Liver (tissue), 3 donors: ENCODE data around the gene ZNF680.

ENCODE experiments used
- CTCF ChIP-seq: fragments of 150-350 bp; IDR thresholded peaks from 2 replicates; pipeline ENCODE4 v1.5.1; 2017; ENCODE audit warnings: improper control_type of control experiment, low read depth, low read length; ENCODE audit not compliant: missing input control
- JUND ChIP-seq, 2 donors: IDR thresholded peaks; 2 replicates each; pipeline ENCODE4 v1.6.1; 2016; ENCODE audit warnings: antibody characterized with exemption in 2 of 2
- RAD21 ChIP-seq, 2 donors: IDR thresholded peaks; 2 replicates each; pipeline ENCODE4 v1.6.1; 2016; ENCODE audit warnings: antibody characterized with exemption in 2 of 2, mild to moderate bottlenecking in 2 of 2
- REST ChIP-seq: IDR thresholded peaks from 2 replicates; pipeline ENCODE4 v1.6.1; 2016; ENCODE audit warnings: antibody characterized with exemption, mild to moderate bottlenecking
- TAF1 ChIP-seq: conservative IDR thresholded peaks from 2 replicates; pipeline ENCODE4 v1.6.1; 2016; ENCODE audit warnings: antibody characterized with exemption, mild to moderate bottlenecking
- ZBTB33 ChIP-seq: IDR thresholded peaks from 2 replicates; pipeline ENCODE4 v1.6.1; 2016; ENCODE audit warnings: antibody characterized with exemption
- donor health status: healthy.
- donor health status: healthy.

- no peak for TF ChIP-seq CTCF
- no peak for TF ChIP-seq RAD21 (IDR thresholded peaks at IDR 0.05)
- TF ChIP-seq TAF1, result no peak
- no peak for TF ChIP-seq JUND (IDR thresholded peaks at IDR 0.05)
- TF ChIP-seq ZBTB33, result no peak
- TF ChIP-seq REST, result no peak
These were observed 28.1 kb upstream of the ZNF680 start for GRCh38 chr7:64590971-64591370.
